Measurements from ENCODE around the gene EEF1AKMT2. TPM values are rescaled to one million over a fixed set of nuclear protein-coding genes. Genes with fewer than 3 reads are reported as not detected.

Gene EEF1AKMT2
- total RNA-seq, 1 donor from 2014 or later: 22.2 TPM

DNA sequence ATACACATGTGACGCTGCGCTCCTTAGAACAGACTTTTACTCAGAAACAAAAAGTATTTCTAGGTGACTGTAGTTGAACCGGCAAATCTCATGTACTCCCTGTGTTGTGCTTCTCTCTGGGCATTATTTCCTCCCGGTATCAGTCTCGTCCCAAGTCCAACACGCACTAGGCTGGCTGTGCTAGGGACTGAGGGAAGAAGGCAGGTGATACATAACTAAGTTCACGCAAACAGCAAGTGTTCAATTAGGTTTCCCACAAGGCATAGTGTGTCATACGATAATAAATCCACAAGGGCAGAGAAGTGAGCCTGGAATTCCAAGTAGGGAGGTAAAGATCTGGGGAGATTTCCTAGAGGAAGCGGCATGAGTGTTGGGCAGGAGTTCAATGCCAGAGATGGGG is 67.9 kb downstream of the EEF1AKMT2 start:
- no peak for DNase-seq (ENCODE audit: low read depth, low spot score)

DNA sequence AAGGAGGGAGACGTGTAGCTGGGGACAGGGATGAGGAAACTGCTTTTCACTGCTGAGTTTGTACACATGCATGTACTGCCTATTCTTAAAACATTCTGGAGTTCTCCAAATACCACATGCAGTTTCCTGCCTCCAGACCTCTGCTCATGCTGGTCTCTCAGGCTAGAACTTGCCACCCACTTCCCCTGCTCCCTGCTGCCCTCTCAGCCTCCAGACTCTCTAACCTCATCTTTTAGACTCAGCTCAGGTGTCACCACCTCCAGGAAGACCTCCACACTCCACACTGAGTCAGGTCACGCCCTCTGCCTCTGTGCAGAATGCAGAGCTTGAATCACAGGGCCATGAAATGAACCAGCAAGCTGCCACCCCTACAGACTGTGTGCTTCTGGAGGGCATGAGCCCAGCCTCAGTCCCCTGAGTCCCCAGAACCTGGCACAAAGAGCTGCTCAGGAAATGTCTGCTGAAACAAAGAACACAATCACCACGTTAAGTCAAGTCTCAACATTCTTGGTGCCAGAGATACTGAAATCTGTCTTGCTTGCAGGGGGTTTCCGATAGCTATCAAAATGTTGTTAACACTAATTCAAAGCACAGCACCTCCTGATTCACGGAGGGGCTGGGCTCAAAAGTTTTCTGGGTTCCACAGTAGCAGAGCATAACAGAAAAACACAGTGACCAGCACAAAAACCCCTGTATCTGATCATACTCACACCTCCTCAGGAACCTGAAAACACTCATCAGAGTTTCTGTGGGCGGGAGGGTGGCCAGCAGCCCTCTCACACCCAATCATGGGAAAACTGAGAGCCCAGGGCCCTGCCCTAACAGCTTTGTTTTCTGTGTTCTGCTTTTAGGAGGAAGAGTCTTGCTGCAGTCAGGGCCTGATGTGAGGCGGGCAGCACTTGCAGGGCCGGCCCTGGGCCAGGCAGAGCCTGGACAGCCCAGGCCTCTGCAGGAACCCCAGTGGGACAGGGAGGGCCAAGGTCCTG is 68.6 kb downstream of the EEF1AKMT2 start:
- no peak for DNase-seq (ENCODE audit: low read depth, low spot score)

DNA sequence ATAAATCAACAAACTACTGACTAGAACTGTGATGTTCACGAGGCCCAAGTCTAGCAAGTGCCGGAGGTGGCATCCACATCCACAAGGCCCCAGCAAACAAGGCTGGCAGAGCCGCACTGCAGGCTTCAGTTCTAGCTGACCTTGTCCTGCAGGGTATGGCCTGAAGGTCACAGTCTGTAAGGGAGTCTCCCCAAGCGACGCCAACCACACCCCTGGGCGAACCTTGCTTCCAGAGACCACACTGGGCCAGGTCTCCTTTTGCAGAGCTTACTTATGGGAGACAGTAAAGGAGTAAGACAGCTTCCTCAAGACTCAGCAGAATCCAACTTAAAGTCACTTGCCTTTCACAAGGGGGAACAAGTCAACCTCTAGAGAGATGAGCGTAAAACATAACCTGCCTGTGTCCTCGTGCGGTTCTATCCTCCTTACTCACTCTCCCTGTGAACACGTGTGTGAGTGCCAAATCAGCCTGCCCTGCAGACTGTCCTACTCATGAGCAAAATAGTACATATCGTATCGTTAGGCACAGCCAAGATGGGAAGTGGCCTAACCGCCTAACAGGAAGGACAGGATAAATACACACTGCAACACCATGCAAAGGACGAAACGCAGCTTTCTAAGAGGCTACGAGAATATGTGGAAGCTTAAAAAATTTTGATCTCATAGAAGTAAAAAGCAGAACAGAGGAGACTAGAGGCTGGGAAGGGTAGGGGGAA is 70.2 kb downstream of the EEF1AKMT2 start:
- DNase-seq (ENCODE audit: low read depth, low spot score): no peak

DNA sequence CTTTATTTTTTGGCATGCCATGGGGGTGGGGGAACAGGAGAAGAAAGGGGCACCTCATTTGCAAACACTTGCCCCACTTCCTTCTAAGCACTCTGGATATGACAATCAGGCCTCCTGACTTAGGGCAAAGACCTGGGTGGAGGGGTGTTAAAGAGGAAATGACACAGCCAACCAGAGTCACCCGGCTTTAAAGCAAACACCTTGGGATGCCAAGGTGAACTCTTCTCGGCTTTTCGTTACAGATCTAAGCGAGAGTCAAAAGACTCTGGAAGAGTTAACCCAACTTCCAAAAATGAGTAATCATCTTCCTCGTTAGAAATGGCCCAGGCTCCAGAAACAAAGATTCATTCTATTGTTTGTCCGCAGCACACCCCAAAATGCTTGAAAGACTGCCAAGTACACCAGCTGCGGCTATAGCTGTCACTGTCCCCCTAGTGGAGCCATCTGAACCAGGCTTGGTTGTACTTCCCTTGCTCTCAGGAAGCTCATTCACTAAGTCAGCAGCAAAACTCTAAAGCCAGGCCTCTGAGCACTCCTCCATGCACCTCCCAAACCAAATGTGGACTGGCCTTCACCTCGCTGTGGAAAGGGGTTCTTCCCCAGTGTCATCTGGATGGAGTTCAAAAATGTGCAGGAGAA is 72.4 kb downstream of the EEF1AKMT2 start:
- peak; percentile 56 for DNase-seq (ENCODE audit: low read depth, low spot score)

DNA sequence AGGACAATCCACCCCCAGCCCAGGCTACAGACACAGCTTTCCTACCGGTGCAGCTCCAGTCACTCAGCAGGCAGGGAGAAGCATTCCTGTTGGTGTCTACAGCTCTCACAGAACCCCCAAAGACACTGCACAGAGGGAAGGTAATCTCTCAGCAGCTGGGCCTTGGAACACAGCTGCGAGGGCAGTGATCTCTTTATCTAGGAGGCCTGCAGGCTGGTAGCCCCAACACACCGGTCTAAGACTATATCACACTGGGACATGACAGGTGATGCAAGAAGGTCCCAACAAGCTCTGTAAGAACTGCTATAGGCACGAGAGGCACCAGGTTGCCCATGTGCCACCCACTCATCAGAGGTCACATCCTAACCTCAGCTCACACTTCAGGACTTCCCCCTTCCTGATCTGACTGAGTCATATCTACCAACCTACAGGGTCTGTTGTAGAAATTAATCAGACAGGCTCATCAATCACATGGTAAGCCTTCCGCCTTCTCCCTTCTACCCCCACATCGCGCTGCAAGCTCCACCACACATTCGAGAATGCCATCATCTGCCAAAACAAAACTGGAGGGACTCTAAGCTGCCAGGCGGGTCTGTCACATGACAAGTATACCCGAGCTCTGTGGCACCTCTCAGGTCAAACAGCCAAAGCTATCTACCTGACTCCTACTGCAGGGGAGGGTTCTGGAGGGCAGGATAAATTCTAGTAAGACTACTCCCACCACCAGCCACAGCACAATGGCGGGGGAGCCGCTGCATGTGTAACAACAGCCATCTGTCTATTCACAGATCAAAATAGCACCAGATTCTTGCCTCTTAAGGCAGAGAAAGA is 73.6 kb downstream of the EEF1AKMT2 start:
- no peak for DNase-seq (ENCODE audit: low read depth, low spot score)

DNA sequence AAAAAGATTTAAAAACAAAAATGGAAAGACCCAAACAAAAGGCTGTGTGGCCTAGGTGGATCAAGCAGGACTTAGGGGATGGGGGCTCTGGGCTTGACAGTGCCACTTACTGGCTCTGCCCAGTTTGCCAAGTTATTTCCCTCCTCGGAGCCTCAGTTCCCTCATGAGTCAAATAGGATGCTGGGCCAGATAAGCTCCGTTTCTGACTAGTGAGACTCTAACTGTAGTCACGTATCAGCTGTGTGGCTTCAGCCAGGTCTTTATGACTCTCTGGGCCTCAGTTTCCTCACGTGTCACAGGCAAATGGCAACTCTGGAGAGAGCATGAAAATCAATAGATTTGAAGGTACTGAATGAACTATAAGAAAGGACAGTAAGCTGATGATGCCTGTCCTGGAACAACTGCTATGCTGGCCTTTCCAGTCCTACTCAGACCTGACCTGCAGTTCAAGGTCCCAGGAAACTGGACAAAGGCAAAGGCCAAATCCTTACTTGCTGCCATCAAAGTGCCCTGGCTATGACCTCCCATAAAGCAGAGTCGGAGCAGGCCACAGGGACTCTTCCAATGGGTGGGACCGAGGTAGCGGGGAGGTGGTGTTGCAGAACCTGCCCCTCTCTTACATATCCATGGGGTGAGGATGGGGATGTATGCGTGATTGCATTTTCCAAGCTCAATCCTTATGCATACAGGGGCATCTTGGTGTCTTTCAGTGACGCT is 74.5 kb downstream of the EEF1AKMT2 start:
- no peak for DNase-seq (ENCODE audit: low read depth, low spot score)

DNA sequence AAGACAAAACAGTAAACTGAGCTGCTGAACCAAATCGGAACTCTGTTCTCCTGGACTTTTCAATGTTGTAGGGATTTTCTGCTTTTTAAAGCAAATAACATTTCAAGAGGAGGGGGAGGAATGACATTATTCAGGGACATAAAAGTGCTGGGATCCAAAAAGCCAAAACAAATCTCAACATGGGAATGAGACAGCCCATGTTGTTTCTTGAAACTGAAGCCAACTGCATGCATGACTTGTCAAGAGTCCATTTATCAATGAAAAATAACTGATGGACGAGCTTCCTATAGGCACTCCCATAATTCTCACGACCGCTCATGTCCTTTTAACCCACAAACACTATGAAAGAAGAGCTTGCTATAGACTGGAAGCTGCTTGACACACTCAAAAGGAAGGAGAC is 75.3 kb downstream of the EEF1AKMT2 start:
- no peak for DNase-seq (ENCODE audit: low read depth, low spot score)

DNA sequence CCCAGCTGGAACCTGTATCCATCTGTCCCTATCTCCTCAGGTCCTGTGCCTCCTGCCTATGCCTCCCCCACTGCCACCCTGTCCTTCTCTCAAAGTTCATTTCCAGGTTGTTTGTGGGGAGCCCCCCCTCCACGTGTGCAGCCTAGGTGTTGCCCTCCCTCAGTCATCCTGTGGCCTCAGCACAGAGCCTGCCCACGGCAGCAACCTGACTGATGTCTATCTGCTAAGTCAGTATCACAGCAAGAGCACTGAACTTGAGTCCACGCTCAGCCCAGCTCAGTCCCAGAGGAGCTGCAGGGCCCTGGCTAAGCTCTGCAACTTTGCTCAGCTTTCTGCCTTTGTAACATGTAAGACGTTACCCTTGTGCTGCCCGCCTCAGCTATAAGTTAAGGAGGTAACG is 76.2 kb downstream of the EEF1AKMT2 start:
- no peak for DNase-seq (ENCODE audit: low read depth, low spot score)

DNA sequence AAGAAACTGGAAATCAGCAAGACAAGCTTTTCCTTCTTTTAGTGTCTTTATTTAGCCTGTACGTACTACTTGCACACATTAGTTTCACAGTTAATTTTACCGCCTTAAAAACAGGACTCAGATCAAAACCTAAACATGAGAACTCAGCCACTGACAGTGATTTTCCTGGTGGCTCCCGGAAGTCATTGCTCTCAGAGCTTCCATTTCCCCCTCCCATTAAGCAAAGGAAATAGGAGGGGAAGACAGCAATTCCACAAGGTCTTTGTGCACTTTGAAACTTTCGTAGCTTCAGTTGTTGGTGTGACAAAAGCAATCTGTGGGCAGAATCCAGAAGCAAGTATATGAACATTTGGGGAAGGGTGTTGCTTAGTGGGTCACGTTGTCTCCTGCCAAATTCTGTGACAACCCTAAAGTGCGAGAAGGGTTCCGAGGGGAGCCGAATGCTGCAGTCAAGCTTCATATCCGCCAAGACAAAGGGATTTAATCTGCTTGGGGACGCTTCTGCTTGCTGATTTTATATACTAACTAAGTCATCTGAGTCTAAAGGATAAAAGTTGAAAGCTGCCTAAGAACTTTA is 77.9 kb downstream of the EEF1AKMT2 start:
- no peak for DNase-seq (ENCODE audit: low read depth, low spot score)

DNA sequence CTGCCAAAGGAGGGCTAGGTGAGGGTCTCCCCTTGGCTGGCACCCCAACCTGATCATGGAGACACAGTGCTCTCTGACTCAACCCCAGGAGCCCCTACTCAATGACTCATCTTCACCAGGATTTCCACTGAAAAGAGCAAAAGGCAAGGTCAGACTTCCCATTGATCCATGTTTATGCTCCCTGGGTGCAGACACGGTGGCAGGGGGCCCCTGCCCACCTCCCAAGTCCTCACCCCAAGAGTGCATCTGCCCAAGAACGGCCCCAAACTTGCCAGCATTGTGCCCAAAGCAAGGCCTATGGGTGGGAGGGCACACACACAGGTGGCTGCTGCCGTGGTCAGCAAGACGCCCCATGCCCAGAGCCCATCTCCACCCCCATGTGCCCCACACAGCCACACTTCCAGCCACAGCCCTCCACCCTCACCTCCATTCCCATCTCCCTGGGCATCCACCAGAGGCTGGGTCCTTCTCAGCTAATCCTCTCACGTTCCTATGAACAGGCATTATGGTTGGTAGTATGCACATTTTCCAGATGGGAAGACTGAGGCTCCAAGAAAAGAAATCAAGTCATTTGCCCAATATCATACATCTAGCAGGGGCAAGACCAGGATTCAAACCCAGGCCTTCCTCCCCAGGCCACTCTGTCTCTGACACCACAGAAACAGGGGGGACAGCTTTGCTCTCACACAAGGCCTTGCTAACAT is 78.8 kb downstream of the EEF1AKMT2 start:
- no peak for DNase-seq (ENCODE audit: low read depth, low spot score)

DNA sequence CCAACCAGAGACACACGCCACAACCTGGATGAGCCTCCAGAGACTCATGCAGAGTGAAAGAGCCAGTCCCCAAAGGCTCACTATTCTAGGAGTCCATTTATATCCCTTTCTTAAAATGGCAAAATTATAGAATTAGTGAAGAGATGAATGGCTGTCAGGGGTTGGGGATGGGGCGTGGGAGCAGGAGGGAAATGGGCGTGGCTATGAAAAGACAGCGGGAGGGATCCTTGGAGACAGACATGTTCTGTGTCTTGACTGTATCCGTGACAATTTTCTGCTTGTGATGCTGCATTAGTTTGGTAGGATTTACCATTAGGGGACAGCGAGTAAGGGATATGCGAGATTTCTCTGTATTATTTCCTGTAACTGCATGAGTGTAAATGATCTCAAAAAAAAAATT is 80.5 kb downstream of the EEF1AKMT2 start:
- no peak for DNase-seq (ENCODE audit: low read depth, low spot score)

DNA sequence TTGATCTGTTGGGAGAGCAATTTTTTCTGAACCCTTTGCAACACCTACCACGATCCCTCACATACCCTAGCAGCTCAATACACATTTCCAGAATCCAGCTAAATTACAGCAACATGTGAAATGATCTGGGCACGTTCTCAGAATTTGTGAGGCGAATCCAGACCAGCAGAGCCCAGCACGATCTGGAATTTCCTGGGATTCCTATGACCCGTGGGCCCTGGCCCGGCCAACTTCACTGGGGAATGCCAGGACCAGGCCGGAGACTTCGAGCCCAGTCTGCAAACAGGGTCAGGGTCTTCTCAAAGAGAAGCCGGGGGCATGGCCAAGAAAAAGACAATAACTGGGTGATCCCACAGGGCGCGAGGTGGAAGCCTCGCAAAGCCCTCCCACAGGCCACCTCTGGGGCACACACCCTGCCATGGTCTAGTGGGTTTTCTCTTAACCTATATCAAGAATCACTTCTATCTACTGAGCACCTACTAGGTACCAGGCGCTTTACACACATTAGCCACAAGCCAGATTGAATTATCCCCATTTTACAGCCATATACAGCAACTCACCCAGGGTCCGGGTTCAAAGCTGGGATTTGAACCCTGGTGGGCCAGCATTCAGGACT is 81.3 kb downstream of the EEF1AKMT2 start:
- no peak for DNase-seq (ENCODE audit: low read depth, low spot score)

DNA sequence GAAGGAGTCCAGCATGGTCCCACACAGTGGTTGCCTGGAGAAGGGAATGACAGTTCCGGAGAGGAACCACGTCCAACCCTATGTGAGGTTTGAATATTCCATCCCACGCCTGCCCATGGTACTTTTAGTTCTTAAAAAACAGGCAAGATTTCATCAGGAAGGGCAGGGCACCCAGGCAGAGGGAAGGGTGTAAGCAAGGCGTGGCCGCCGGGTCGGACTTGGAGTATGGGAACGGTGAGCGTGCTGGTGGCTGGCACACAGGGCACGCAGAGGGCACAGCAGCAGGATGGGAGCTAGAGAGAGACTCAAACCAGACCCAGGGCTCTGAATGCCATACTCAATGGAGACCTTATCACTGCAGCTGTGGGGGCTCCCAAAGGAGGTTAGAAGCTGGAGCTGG is 81.8 kb downstream of the EEF1AKMT2 start:
- DNase-seq (ENCODE audit: low read depth, low spot score): no peak

DNA sequence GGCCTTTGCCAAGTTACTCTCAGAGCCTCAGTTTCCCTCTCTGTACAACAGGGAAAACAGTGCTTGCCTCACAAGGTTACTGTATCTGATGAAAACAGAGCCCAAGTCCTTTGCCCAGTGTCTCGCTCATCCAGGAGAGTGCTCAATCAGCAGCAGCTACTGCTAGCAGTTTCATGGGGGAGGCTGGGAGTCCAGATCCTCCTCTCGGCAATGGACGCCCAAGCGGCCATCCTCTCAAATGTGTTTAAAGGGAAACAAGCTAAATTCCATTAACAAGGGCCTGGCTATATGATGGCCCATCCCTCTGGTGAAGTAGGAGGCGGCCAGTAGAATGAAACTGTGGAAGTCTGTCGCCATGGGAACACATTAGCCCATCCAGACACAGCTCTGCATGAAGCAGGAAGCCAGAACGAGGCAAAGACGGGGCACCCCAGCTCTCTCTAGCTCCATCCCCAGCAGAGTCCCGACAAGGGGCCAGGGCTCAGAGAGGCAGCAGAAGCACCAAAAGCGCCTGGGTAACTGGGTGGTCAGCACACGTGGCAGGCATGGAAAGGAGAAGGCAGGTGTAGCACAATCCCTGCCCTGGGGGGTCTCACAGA is 82.7 kb downstream of the EEF1AKMT2 start:
- DNase-seq (ENCODE audit: low read depth, low spot score): no peak

DNA sequence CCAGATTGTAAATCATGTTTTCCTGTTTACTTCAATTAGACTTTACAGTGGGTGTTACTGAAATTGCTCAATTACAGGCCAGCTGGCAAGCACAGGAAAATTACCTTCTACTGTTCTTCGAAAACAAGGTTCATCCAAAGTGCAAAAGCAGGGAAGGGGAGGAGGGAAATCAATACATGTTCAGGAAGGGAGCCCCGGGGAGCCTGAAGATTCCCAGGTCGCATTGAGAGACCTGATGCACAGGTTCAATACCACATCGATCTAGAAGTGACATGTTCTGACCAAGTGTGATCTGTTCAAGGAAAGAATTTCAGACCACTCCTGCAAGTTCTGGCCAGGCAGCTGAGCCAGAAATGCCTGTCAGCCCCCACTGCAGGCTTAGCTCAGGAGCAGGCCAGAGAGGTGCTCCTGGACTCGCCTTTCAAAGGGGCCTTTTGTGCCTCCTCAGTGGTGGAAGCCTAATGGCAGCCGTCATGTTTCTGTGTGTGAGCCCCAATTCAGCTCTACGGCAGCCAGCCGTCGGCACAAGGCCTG is 83.4 kb downstream of the EEF1AKMT2 start:
- no peak for DNase-seq (ENCODE audit: low read depth, low spot score)

Measured in pulmonary artery endothelial cell (primary cell).